ACHN (cell line): Measurements from ENCODE around the gene IL31RA.

ENCODE experiments used
- DNase-seq: peaks from one replicate; pipeline ENCODE4 v3.0.0-alpha.2; 2015
- in situ Hi-C: cut with HindIII; loops from 2 replicates; pipeline ENCODE4 v1.10.0; 2017; ENCODE audit warnings: low sequenced_read_pairs, low pct_ligation_motif_present, low pct_unique_long_range_greater_than_20kb

Gene IL31RA

GRCh38 chr5:55918087-55919035, 67.2 kb downstream of the IL31RA start:
- in situ Hi-C loops, result no loop called here
- DNase-seq, result peak; percentile 45

- in situ Hi-C loops, result no loop called here
- DNase-seq, result no peak
These were observed 68.5 kb downstream of the IL31RA start for GRCh38 chr5:55919625-55920024.

GRCh38 chr5:55920784-55921183, 69.6 kb downstream of the IL31RA start:
- in situ Hi-C loops, result no loop called here
- DNase-seq, result peak; percentile 23

GRCh38 chr5:55921617-55922016, 70.5 kb downstream of the IL31RA start:
- DNase-seq, result no peak
- in situ Hi-C loops, result no loop called here

GRCh38 chr5:55923177-55923771, 72.1 kb downstream of the IL31RA start:
- in situ Hi-C loops, result no loop called here
- DNase-seq, result no peak

- in situ Hi-C loops, result no loop called here
- DNase-seq, result no peak
These were observed 72.8 kb downstream of the IL31RA start for GRCh38 chr5:55923865-55924500.

GRCh38 chr5:55924744-55925143, 73.6 kb downstream of the IL31RA start:
- DNase-seq, result no peak
- in situ Hi-C loops, result no loop called here

GRCh38 chr5:55925181-55925580, 74.0 kb downstream of the IL31RA start:
- in situ Hi-C loops, result no loop called here
- no peak for DNase-seq

- in situ Hi-C loops, result no loop called here
- DNase-seq, result no peak
These were observed 74.6 kb downstream of the IL31RA start for GRCh38 chr5:55925712-55926111.

- no peak for DNase-seq
- in situ Hi-C loops, result no loop called here
These were observed 75.3 kb downstream of the IL31RA start for GRCh38 chr5:55926476-55926875.

- no peak for DNase-seq
- in situ Hi-C loops, result no loop called here
These were observed 76.9 kb downstream of the IL31RA start for GRCh38 chr5:55927861-55928655.

- in situ Hi-C loops, result no loop called here
- DNase-seq, result no peak
These were observed 78.1 kb downstream of the IL31RA start for GRCh38 chr5:55929020-55929799.

- no peak for DNase-seq
- in situ Hi-C loops, result no loop called here
These were observed 81.5 kb downstream of the IL31RA start for GRCh38 chr5:55932700-55933099.

GRCh38 chr5:55933377-55934114, 82.4 kb downstream of the IL31RA start:
- in situ Hi-C loops, result no loop called here
- DNase-seq, result no peak

- in situ Hi-C loops, result no loop called here
- DNase-seq, result no peak
These were observed 83.0 kb downstream of the IL31RA start for GRCh38 chr5:55934115-55934613.

- DNase-seq, result no peak
- in situ Hi-C loops, result no loop called here
These were observed 83.6 kb downstream of the IL31RA start for GRCh38 chr5:55934720-55935119.

GRCh38 chr5:55935371-55935770, 84.2 kb downstream of the IL31RA start:
- DNase-seq, result no peak
- in situ Hi-C loops, result no loop called here
